GM12878 (cell line): Measurements from ENCODE around the gene HBP1. TPM values are rescaled to one million over a fixed set of nuclear protein-coding genes. Genes with fewer than 3 reads are reported as not detected.

ENCODE experiments used
- ATAC-seq: fragments of 200-7000 bp; cut with Tn5 transposase; 3 replicates; pipeline ENCODE4 v1.9.1; 2020; ENCODE audit warnings: mild to moderate bottlenecking, moderate library complexity
- BruUV-seq: library from RNA; stranded (reverse); fragments of 400-500 nt; replicated peaks from 2 replicates; lab custom pipeline; 2021; lab: Mats Ljungman, UMichigan
- CTCF ChIA-PET: fragments of 300-600 bp; sonication (Branson Sonifier 250); formaldehyde crosslinking; extraction: SDS; loops from one replicate; lab custom pipeline; 2021; ENCODE audit warnings: inconsistent platforms; lab: Yijun Ruan, JAX
- POLR2A ChIA-PET: fragments of 350-600 bp; formaldehyde crosslinking; extraction: SDS; loops from one replicate; lab custom pipeline; 2021; ENCODE audit warnings: inconsistent platforms; lab: Charles Lee
- RAD21 ChIA-PET: fragments of 300-600 bp; sonication (Branson Sonifier 250); formaldehyde crosslinking; loops from one replicate; lab custom pipeline; 2023; ENCODE audit warnings: antibody characterized with exemption; ENCODE audit not compliant: unreplicated experiment; lab: Charles Lee
- SMC1A ChIA-PET: fragments of 300-600 bp; sonication (Branson Sonifier 250); formaldehyde crosslinking; loops from one replicate; lab custom pipeline; 2023; ENCODE audit not compliant: unreplicated experiment, uncharacterized antibody; lab: Charles Lee
- DNase-seq: peaks from one replicate; pipeline ENCODE4 v3.0.0-alpha.2; 2011; ENCODE audit warnings: low read depth, low spot score
- FAIRE-seq: peaks from 3 replicates; lab custom pipeline; 2011; peaks lifted over from hg19 to GRCh38; lab: Jason Lieb, UNC
- H2AFZ ChIP-seq: 2 replicates; pipeline ENCODE4 v1.6.0; 2011; ENCODE audit warnings: low read depth, low read length, control low read depth; ENCODE audit not compliant: control insufficient read depth
- H3K27ac ChIP-seq: 2 replicates; pipeline ENCODE4 v1.5.1; 2011; ENCODE audit warnings: control low read depth; ENCODE audit not compliant: control insufficient read depth, insufficient read depth
- H3K27me3 ChIP-seq, 2 experiments: replicated peaks in 1 of 2; 2 replicates each; pipeline versions ENCODE4 v1.6.0 to v1.6.1; 2011; ENCODE audit warnings: low read length in 1 of 2; ENCODE audit not compliant: control insufficient read depth in 2 of 2, insufficient read depth in 2 of 2
- H3K36me3 ChIP-seq, 2 experiments: 2 replicates each; pipeline ENCODE4 v1.5.1; 2011; ENCODE audit warnings: low read length in 1 of 2; ENCODE audit not compliant: control insufficient read depth in 2 of 2, insufficient read depth in 2 of 2
- H3K4me1 ChIP-seq: 2 replicates; pipeline ENCODE4 v1.6.1; 2011; ENCODE audit warnings: mild to moderate bottlenecking, low read length, moderate library complexity, mixed read lengths; ENCODE audit not compliant: control insufficient read depth, insufficient read depth
- H3K4me2 ChIP-seq: 2 replicates; pipeline ENCODE4 v1.6.0; 2011; ENCODE audit warnings: control low read depth; ENCODE audit not compliant: control insufficient read depth, insufficient read depth
- H3K4me3 ChIP-seq: fragments of 200-600 bp; sonication (generic); 2 replicates; pipeline ENCODE4 v1.5.1; 2016
- H3K79me2 ChIP-seq: 2 replicates; pipeline ENCODE4 v1.6.0; 2011; ENCODE audit warnings: low read length; ENCODE audit not compliant: control insufficient read depth, insufficient read depth
- H3K9ac ChIP-seq: 2 replicates; pipeline ENCODE4 v1.8.0; 2011; ENCODE audit warnings: low read length, control low read depth, mixed read lengths; ENCODE audit not compliant: control insufficient read depth, insufficient read depth
- H3K9me3 ChIP-seq: replicated peaks from 3 replicates; pipeline ENCODE4 v1.5.1; 2011; ENCODE audit warnings: mild to moderate bottlenecking, low read length; ENCODE audit not compliant: control insufficient read depth, insufficient read depth
- H4K20me1 ChIP-seq: 2 replicates; pipeline ENCODE4 v1.6.0; 2011; ENCODE audit not compliant: control insufficient read depth, insufficient read depth
- ATF2 ChIP-seq: IDR thresholded peaks from 2 replicates; pipeline ENCODE4 v1.6.1; 2012; ENCODE audit warnings: low read length, inconsistent platforms
- BCLAF1 ChIP-seq: fragments of 450-650 bp; IDR thresholded peaks from 2 replicates; pipeline ENCODE4 v1.6.1; 2017; ENCODE audit warnings: antibody characterized with exemption, mild to moderate bottlenecking, moderate library complexity
- CREB1 ChIP-seq: IDR thresholded peaks from 2 replicates; pipeline ENCODE4 v1.6.1; 2012; ENCODE audit warnings: low read depth, mild to moderate bottlenecking, inconsistent platforms
- JUNB ChIP-seq: IDR thresholded peaks from 2 replicates; pipeline ENCODE4 v1.6.1; 2016; ENCODE audit warnings: antibody characterized with exemption, mild to moderate bottlenecking
- MEF2A ChIP-seq: IDR thresholded peaks from 2 replicates; pipeline ENCODE4 v1.6.1; 2011; ENCODE audit warnings: low read depth, mild to moderate bottlenecking, low read length, moderate library complexity; ENCODE audit not compliant: insufficient read depth
- MLLT1 ChIP-seq: fragments of 450-650 bp; IDR thresholded peaks from 2 replicates; pipeline ENCODE4 v1.6.1; 2016; ENCODE audit warnings: mild to moderate bottlenecking
- MTA2 ChIP-seq: fragments of 450-650 bp; IDR thresholded peaks from 2 replicates; pipeline ENCODE4 v1.6.1; 2016; ENCODE audit warnings: low read depth, mild to moderate bottlenecking, moderate library complexity
- MXI1 ChIP-seq: fragments of 150-350 bp; IDR thresholded peaks from 2 replicates; pipeline ENCODE4 v1.6.1; 2011; ENCODE audit warnings: low read depth, mild to moderate bottlenecking, inconsistent platforms, low read length, improper control_type of control experiment
- MYB ChIP-seq: fragments of 150-350 bp; IDR thresholded peaks from 2 replicates; pipeline ENCODE4 v1.6.1; 2014; ENCODE audit warnings: mild to moderate bottlenecking, low read depth, low read length, borderline replicate concordance
- NFIC ChIP-seq: IDR thresholded peaks from 2 replicates; pipeline ENCODE4 v1.6.1; 2012; ENCODE audit warnings: low read depth, mild to moderate bottlenecking, inconsistent platforms, low read length, moderate library complexity
- NFYB ChIP-seq: IDR thresholded peaks from 2 replicates; pipeline ENCODE4 v1.6.1; 2011; ENCODE audit warnings: low read depth, mild to moderate bottlenecking, low read length, improper control_type of control experiment, moderate library complexity; ENCODE audit not compliant: insufficient read depth
- SKIL ChIP-seq: fragments of 450-650 bp; IDR thresholded peaks from 2 replicates; pipeline ENCODE4 v1.6.1; 2017; ENCODE audit warnings: mild to moderate bottlenecking, low read depth, inconsistent platforms; ENCODE audit not compliant: poor library complexity, severe bottlenecking
- ZNF24 ChIP-seq: fragments of 450-650 bp; IDR thresholded peaks from 2 replicates; pipeline ENCODE4 v1.6.1; 2017; ENCODE audit warnings: antibody characterized with exemption, mild to moderate bottlenecking
- ZNF274 ChIP-seq: IDR thresholded peaks from one replicate; pipeline ENCODE4 v1.8.0; 2011; ENCODE audit not compliant: insufficient read length, insufficient read depth
- WGBS: methylation state at CpG from one replicate; pipeline ENCODE4 v1.1.6; 2016; ENCODE audit warnings: low lambda C conversion rate; ENCODE audit not compliant: insufficient replicate concordance, insufficient coverage; ENCODE audit errors: missing lambda C conversion rate; 5-methylcytosine and 5-hydroxymethylcytosine counted together
- in situ Hi-C: fragments of 300-500 bp; cut with MboI; formaldehyde crosslinking; loops from 9 replicates; pipeline ENCODE4 v1.14.3; 2018; ENCODE audit warnings: mixed read lengths
- intact Hi-C: fragments of 100-400 bp; cut with micrococcal nuclease; formaldehyde crosslinking; loops from one replicate; pipeline ENCODE4 v1.14.2; 2022; ENCODE audit not compliant: unreplicated experiment
- polyA plus RNA-seq, 11 experiments: library from polyadenylated mRNA; depleted of rRNA in 4 of 11; unstranded in 6 of 11; stranded (reverse) in 5 of 11; fragments of >200 nt; fragmentation: Nextera tagmentation in 4 of 11; fragmentation: Illumina TruSeq in 1 of 11; extraction: Ambion mirVana in 4 of 11; extraction: Trizol in 1 of 11; gene quantifications; 1 replicate in 1 of 11; 2 replicates in 10 of 11; pipeline versions ENCODE4 v1.2.1 to v1.2.3, GENCODE V29; 2011 to 2016; ENCODE audit warnings: inconsistent platforms in 2 of 11, missing spikeins in 2 of 11, low read depth in 1 of 11
- total RNA-seq, 4 experiments: library from RNA; depleted of rRNA in 3 of 4; stranded (reverse); fragments of >200 nt in 3 of 4; fragmentation: Illumina TruSeq in 1 of 4; extraction: Trizol in 1 of 4; gene quantifications; 2 replicates each; pipeline versions ENCODE4 v1.2.1 to v1.2.3, GENCODE V29; 2013 to 2021

HBP1 gene
- total and polyA plus RNA-seq, 10 of the 15 experiments (the other 5 are each of a cell fraction or from before 2014, with no cell fraction given) = 5.8 to 30.9 (median 9.4) TPM

GRCh38 chr7:107167483-107168232 lies 1.1 kb upstream of the HBP1 start:
- Histone ChIP-seq H3K27ac (peak overlapping the region; percentile 83), H2AFZ (peak overlapping the region; percentile 99), H3K27me3 (no peaks in the 10 kb centered on the region), H4K20me1 (no peaks in the 10 kb centered on the region), H3K36me3 (no peaks in the 10 kb centered on the region), H3K9ac (peak overlapping the region; percentile 42), H3K9me3 (no peaks in the 10 kb centered on the region), H3K4me2 (peak overlapping the region; percentile 99), H3K4me3 (peak overlapping the region; percentile 62; the same call in 1 of the 2 replicates), H3K79me2 (peaks cover 23% of the 10 kb centered on the region), H3K4me1 (peaks cover 10% of the 10 kb centered on the region)
- WGBS = under 1% methylated on average over 15 of the region's 15 CpGs
- SMC1A ChIA-PET = interaction anchor here (0.6 to 6.8 kb wide), 8 partner anchors 10 to 917 kb away, joined by 3 to 51 read pairs (median 4); no protein-coding TSS in a partner anchor
- TSS peak; percentile 94 for BruUV-seq
- ATAC-seq (no peak), DNase-seq (no peak), FAIRE-seq (peak; percentile 65)
- RAD21 ChIA-PET = interaction anchor here (0.7 to 2.4 kb wide), 15 partner anchors 10 to 883 kb away, joined by 3 to 11 read pairs (median 4); partner anchors contain the start of genes CBLL1 and NAMPT
- in situ Hi-C loops = no loop called here
- CTCF ChIA-PET = interaction anchor here (0.6 to 3.5 kb wide), 15 partner anchors 14 to 509 kb away, joined by 3 to 16 read pairs (median 4); no protein-coding TSS in a partner anchor
- intact Hi-C loops = no loop called here
- POLR2A ChIA-PET = interaction anchor here (0.6 to 3.0 kb wide), 6 partner anchors 14 to 876 kb away, joined by 3 to 20 read pairs (median 5); partner anchors contain the start of gene CBLL1
- TF ChIP-seq MEF2A (no peak), BCLAF1 (no peak), MTA2 (0 out of 2 replicates have a peak, but pooled peaks have one; percentile 25), MYB (no peak), JUNB (no peak), SKIL (no peak), ZNF274 (no peak), NFYB (no peak), ZNF24 (no peak), MLLT1 (peak; percentile 71; the same call in 1 of the 2 replicates), ATF2 (0 out of 2 replicates have a peak, but pooled peaks have one; percentile 39), MXI1 (0 out of 2 replicates have a peak, but pooled peaks have one; percentile 31), NFIC (0 out of 2 replicates have a peak, but pooled peaks have one; percentile 25), CREB1 (peak; percentile 80)
